ENCODE data around the gene IPO11. TPM values are rescaled to one million over a fixed set of nuclear protein-coding genes. Genes with fewer than 3 reads are reported as not detected.

The IPO11 gene
- total RNA-seq, 2 experiments from 2014 or later = 59.7 to 61.2 TPM

DNA sequence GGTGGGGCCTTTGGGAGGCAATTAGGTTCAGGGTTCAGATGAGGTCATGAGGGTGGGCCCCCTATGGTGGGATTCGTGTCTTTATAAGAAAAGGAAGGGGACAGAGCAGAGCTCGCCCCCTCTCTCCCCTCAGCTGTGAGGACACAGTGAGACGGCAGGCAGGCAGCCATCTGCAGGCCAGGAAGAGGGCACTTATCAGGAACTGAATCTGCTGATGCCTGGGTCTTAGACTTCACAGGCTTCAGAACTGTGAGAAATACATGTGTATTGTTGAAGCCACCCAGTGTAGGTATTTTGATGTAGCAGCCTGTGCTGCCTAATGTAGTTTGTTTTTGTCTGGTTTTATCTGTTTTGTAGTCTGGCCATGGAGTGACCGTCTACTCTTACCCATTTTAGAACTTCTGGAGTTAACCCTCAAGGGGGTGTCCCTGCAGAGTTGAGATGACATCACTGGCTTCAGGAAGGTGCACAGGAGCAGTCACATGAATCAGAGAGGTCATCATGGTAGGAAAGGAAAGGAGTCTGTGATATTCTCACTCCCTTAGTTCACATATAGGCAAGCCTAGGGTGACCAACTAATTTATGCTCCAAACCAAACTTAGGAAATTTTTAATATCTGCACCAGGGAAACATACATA lies 237.0 kb downstream of the IPO11 start:
- ChIA-PET CTCF (no interaction called here), POLR2A (interaction anchor here (0.5 kb wide), 1 partner anchor 519 kb away, joined by 3 read pairs; no protein-coding TSS in a partner anchor)
- no peak overlapping the region for H3K4me3 Mint-ChIP-seq
- no peaks in the 10 kb centered on the region for H3K9me3 Mint-ChIP-seq
- H3K36me3 Mint-ChIP-seq (ENCODE audit: low read depth) = no peaks in the 10 kb centered on the region
- intact Hi-C loops (cut with micrococcal nuclease) = no loop called here
- TF ChIP-seq, protein P1, sequence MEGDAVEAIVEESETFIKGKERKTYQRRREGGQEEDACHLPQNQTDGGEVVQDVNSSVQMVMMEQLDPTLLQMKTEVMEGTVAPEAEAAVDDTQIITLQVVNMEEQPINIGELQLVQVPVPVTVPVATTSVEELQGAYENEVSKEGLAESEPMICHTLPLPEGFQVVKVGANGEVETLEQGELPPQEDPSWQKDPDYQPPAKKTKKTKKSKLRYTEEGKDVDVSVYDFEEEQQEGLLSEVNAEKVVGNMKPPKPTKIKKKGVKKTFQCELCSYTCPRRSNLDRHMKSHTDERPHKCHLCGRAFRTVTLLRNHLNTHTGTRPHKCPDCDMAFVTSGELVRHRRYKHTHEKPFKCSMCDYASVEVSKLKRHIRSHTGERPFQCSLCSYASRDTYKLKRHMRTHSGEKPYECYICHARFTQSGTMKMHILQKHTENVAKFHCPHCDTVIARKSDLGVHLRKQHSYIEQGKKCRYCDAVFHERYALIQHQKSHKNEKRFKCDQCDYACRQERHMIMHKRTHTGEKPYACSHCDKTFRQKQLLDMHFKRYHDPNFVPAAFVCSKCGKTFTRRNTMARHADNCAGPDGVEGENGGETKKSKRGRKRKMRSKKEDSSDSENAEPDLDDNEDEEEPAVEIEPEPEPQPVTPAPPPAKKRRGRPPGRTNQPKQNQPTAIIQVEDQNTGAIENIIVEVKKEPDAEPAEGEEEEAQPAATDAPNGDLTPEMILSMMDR (IDR thresholded peaks at IDR 0.05) = no peak
- H3K27me3 Mint-ChIP-seq = no peaks in the 10 kb centered on the region
- ATAC-seq (no peak), DNase-seq (no peak)
- H3K27ac Mint-ChIP-seq = no peak overlapping the region
- no peaks in the 10 kb centered on the region for H3K4me1 Mint-ChIP-seq (ENCODE audit: low read depth)

DNA sequence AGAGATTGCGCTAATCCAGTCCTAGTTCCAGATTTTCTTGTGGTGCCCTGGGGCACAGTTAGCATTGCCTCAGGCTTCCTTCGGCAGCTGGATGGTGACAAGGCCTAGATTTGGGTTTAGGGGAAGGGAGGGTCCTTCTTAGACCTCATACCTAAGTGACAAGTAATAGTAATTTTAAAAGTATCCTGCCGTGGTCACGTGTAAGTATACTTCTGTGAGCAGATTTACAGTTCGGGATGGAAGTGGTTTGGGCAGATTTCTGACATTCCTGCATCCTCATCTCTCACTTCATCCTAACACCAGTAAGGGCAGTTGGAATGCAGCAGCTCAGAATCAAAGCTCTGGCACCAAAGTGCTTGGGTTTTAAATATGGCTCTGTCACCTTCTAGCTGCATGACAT lies 237.6 kb downstream of the IPO11 start:
- TF ChIP-seq, protein P1 (IDR thresholded peaks at IDR 0.05) = no peak
- CTCF ChIA-PET = no interaction called here
- Mint-ChIP-seq H3K27me3 (no peaks in the 10 kb centered on the region), H3K36me3 (ENCODE audit: low read depth) (no peaks in the 10 kb centered on the region), H3K9me3 (no peaks in the 10 kb centered on the region), H3K4me1 (ENCODE audit: low read depth) (no peaks in the 10 kb centered on the region), H3K27ac (no peak overlapping the region), H3K4me3 (no peak overlapping the region)
- ATAC-seq (no peak), DNase-seq (no peak)
- intact Hi-C loops (cut with micrococcal nuclease) = no loop called here
- POLR2A ChIA-PET = no interaction called here

DNA sequence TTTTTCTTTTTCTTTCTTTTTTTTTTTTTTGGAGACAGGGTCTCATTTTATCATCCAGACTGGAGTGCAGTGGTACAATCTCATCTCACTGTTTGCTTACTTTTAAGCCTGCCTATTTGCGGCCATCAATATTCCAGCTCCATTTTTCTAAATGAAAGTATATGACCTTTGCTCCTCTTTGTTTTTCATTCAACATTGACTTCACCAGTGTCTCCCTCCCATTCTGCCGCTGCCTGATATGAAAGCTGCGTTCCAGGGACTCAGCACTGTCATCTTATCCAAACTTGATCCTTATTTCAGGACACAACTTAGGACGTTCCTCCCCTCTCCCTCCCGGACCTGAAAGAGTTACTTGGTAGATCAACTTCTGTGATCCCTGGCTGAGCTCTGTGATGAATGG lies 239.7 kb downstream of the IPO11 start:
- Mint-ChIP-seq H3K4me3 (no peak overlapping the region), H3K27me3 (no peaks in the 10 kb centered on the region), H3K9me3 (peaks cover 5% of the 10 kb centered on the region), H3K4me1 (ENCODE audit: low read depth) (no peaks in the 10 kb centered on the region), H3K36me3 (ENCODE audit: low read depth) (no peaks in the 10 kb centered on the region), H3K27ac (no peak overlapping the region)
- ATAC-seq (no peak), DNase-seq (no peak)
- TF ChIP-seq, protein P1 (IDR thresholded peaks at IDR 0.05) = no peak
- intact Hi-C loops (cut with micrococcal nuclease) = no loop called here
- ChIA-PET POLR2A (no interaction called here), CTCF (no interaction called here)

DNA sequence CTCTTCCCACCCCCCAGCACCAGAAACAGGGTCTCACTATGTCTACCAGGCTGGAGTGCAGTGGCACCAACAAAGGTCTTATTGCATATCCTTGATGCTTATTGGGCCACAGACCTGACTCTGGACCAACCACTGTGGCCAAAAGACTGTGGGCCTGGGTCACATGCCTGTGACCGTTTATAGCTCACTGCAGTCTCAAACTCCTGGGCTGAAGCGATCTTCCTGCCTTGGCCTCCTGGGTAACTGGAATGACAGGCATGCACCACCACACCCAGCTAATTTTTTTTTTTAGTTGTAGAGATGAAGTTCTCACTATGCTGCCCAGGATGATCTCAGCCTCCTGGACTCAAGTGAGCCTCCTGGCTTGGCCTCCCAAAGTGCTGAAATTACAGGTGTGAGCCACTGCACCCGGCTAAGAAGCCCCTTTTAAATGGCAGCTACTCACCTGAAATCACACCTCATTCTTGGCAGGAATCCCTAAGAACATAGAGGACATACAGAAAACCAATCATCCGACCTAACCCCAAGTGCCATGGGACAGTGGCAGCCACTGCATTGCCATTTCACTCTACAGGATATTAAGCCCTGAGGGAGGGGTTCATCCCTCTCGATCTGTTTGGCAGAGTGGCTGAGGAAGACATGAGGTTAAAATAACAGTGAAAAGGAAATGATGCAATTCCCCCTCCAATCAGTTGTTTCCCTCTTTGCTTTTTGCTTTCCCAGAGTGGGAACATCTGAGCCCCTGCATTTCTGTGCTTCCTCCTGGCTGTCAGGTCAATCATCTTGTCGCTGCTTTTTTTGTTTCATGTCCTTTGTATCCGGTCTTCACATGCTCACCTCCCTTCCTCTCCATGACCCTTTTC lies 240.7 kb downstream of the IPO11 start:
- Mint-ChIP-seq H3K27me3 (no peaks in the 10 kb centered on the region), H3K4me1 (ENCODE audit: low read depth) (no peaks in the 10 kb centered on the region), H3K36me3 (ENCODE audit: low read depth) (no peaks in the 10 kb centered on the region), H3K27ac (peak overlapping the region; percentile 4), H3K9me3 (peaks cover 5% of the 10 kb centered on the region), H3K4me3 (no peak overlapping the region)
- CTCF ChIA-PET = no interaction called here
- DNase-seq (no peak), ATAC-seq (no peak)
- intact Hi-C loops (cut with micrococcal nuclease) = no loop called here
- TF ChIP-seq, protein P1 (IDR thresholded peaks at IDR 0.05) = no peak
- POLR2A ChIA-PET = no interaction called here
